HepG2 (cell line): ENCODE measurements around the gene PRKCD. TPM values are rescaled to one million over a fixed set of nuclear protein-coding genes. Genes with fewer than 3 reads are reported as not detected.

Source experiments
- ATAC-seq: fragments of 200-7000 bp; cut with Tn5 transposase; 3 replicates; pipeline ENCODE4 v1.9.1; 2020; ENCODE audit warnings: mild to moderate bottlenecking, moderate library complexity
- BruUV-seq: library from RNA; stranded (reverse); fragments of 400-500 nt; replicated peaks from 2 replicates; lab custom pipeline; 2021; lab: Mats Ljungman, UMichigan
- CTCF ChIA-PET: fragments of 300-600 bp; formaldehyde crosslinking; extraction: SDS; loops from one replicate; lab custom pipeline; 2021; ENCODE audit warnings: low total read pairs, inconsistent platforms, low intra/inter-chr PET ratio; lab: Yijun Ruan, JAX
- POLR2A ChIA-PET: fragments of 350-600 bp; sonication (Branson Sonifier 250); formaldehyde crosslinking; loops from one replicate; lab custom pipeline; 2020; ENCODE audit warnings: antibody characterized with exemption, inconsistent platforms; lab: Yijun Ruan, JAX
- DNase-seq: peaks from one replicate; pipeline ENCODE4 v3.0.0-alpha.2; 2015; ENCODE audit warnings: low spot score
- FAIRE-seq: peaks from 3 replicates; lab custom pipeline; 2011; peaks lifted over from hg19 to GRCh38; lab: Jason Lieb, UNC
- H2AFZ ChIP-seq: one replicate; pipeline ENCODE4 v1.6.1; 2011; ENCODE audit warnings: low read length, inconsistent platforms
- H3K27ac ChIP-seq: fragments of 300-600 bp; 3 replicates; pipeline ENCODE4 v1.8.0; 2011; ENCODE audit warnings: mixed run types, mild to moderate bottlenecking, mixed read lengths, low read length, inconsistent platforms; ENCODE audit not compliant: insufficient read depth; ENCODE audit errors: extremely low read length
- H3K27me3 ChIP-seq, 2 experiments: fragments of 200-600 bp in 1 of 2; 2 replicates in 1 of 2; 3 replicates in 1 of 2; pipeline versions ENCODE4 v1.6.0 to v1.8.0; 2011; ENCODE audit warnings: low read length in 2 of 2, mild to moderate bottlenecking in 2 of 2, moderate library complexity in 2 of 2, inconsistent platforms in 1 of 2; ENCODE audit not compliant: insufficient read depth in 2 of 2, control insufficient read depth in 1 of 2
- H3K36me3 ChIP-seq, 2 experiments: fragments of 200-600 bp in 1 of 2; replicated peaks in 1 of 2; 2 replicates in 1 of 2; 3 replicates in 1 of 2; pipeline versions ENCODE4 v1.5.1 to v1.8.0; 2011; ENCODE audit warnings: low read length in 2 of 2, inconsistent platforms in 1 of 2; ENCODE audit not compliant: insufficient read depth in 2 of 2, control insufficient read depth in 1 of 2
- H3K4me1 ChIP-seq: 2 replicates; pipeline ENCODE4 v1.5.1; 2012; ENCODE audit warnings: low read length, inconsistent platforms; ENCODE audit not compliant: insufficient read depth
- H3K4me2 ChIP-seq: 2 replicates; pipeline ENCODE4 v1.6.0; 2011; ENCODE audit warnings: low read depth, low read length, inconsistent platforms
- H3K4me3 ChIP-seq, 3 experiments: fragments of 200-600 bp in 1 of 3; sonication (generic), shearing (Covaris generic) in 1 of 3; replicated peaks in 1 of 3; 2 replicates each; pipeline ENCODE4 v1.5.1; 2011 to 2016; ENCODE audit warnings: low read length in 3 of 3, inconsistent platforms in 2 of 3, low read depth in 2 of 3, mild to moderate bottlenecking in 2 of 3, control low read depth in 1 of 3, mixed read lengths in 1 of 3; ENCODE audit not compliant: insufficient read depth in 1 of 3
- H3K79me2 ChIP-seq: one replicate; pipeline ENCODE4 v1.6.1; 2011; ENCODE audit warnings: low read length, inconsistent platforms; ENCODE audit not compliant: insufficient read depth
- H3K9ac ChIP-seq: 2 replicates; pipeline ENCODE4 v1.6.0; 2011; ENCODE audit warnings: mild to moderate bottlenecking, low read depth, low read length, inconsistent platforms; ENCODE audit not compliant: insufficient read depth
- H3K9me3 ChIP-seq: 2 replicates; pipeline ENCODE4 v1.5.1; 2012; ENCODE audit warnings: mild to moderate bottlenecking, low read length
- H4K20me1 ChIP-seq: 2 replicates; pipeline ENCODE4 v1.6.0; 2011; ENCODE audit warnings: inconsistent platforms, mild to moderate bottlenecking, low read length, moderate library complexity; ENCODE audit not compliant: insufficient read depth
- BORCS8-MEF2B ChIP-seq: sonication (generic); formaldehyde crosslinking; IDR thresholded peaks from 2 replicates; pipeline ENCODE4 v1.8.0; 2022; ENCODE audit warnings: mild to moderate bottlenecking, missing genetic modification reagents
- HBP1 ChIP-seq: IDR thresholded peaks from 2 replicates; pipeline ENCODE4 v1.6.1; 2016; ENCODE audit warnings: low read depth, control low read depth
- RXRA ChIP-seq: sonication (generic); formaldehyde crosslinking; IDR thresholded peaks from 2 replicates; pipeline ENCODE4 v1.5.1; 2020; ENCODE audit warnings: missing genetic modification reagents
- ZNF234 ChIP-seq: sonication (generic); formaldehyde crosslinking; conservative IDR thresholded peaks from 2 replicates; pipeline ENCODE4 v1.5.1; 2020; ENCODE audit warnings: mild to moderate bottlenecking, missing genetic modification reagents
- ZNF296 ChIP-seq: sonication (generic); formaldehyde crosslinking; conservative IDR thresholded peaks from 2 replicates; pipeline ENCODE4 v1.5.0; 2020; ENCODE audit warnings: mild to moderate bottlenecking, missing genetic modification reagents
- ZNF468 ChIP-seq: sonication (generic); formaldehyde crosslinking; IDR thresholded peaks from 2 replicates; pipeline ENCODE4 v1.8.0; 2022; ENCODE audit warnings: mild to moderate bottlenecking, moderate library complexity, missing genetic modification reagents
- ZNF678 ChIP-seq: sonication (generic); formaldehyde crosslinking; IDR thresholded peaks from 2 replicates; pipeline ENCODE4 v1.4.0; 2020; ENCODE audit warnings: mild to moderate bottlenecking, missing genetic modification reagents
- ZSCAN31 ChIP-seq: sonication (generic); formaldehyde crosslinking; IDR thresholded peaks from 2 replicates; pipeline ENCODE4 v1.5.0; 2020; ENCODE audit warnings: low read depth, mild to moderate bottlenecking, missing genetic modification reagents
- WGBS: methylation state at CpG from one replicate; pipeline ENCODE4 v1.1.6; 2017; ENCODE audit warnings: low lambda C conversion rate; 5-methylcytosine and 5-hydroxymethylcytosine counted together
- in situ Hi-C: cut with HindIII; loops from 2 replicates; pipeline ENCODE4 v1.10.0; 2017; ENCODE audit warnings: low pct_unique_long_range_greater_than_20kb; ENCODE audit not compliant: extremely low pct_ligation_motif_present
- intact Hi-C: fragments of 100-400 bp; cut with micrococcal nuclease; formaldehyde crosslinking; loops from one replicate; pipeline ENCODE4 v1.10.0; 2022; ENCODE audit not compliant: unreplicated experiment
- polyA plus RNA-seq, 8 experiments: library from polyadenylated mRNA; depleted of rRNA in 3 of 8; stranded (reverse) in 7 of 8; unstranded in 1 of 8; fragments of >200 nt; fragmentation: Illumina TruSeq in 4 of 8; extraction: Trizol in 4 of 8; gene quantifications; 2 replicates each; pipeline versions ENCODE4 v1.2.1 to v1.2.3, GENCODE V29; 2011 to 2016; ENCODE audit warnings: low read depth in 4 of 8, missing spikeins in 1 of 8, mixed read lengths in 1 of 8; ENCODE audit not compliant: insufficient read depth in 1 of 8
- total RNA-seq, 5 experiments: library from RNA; depleted of rRNA; stranded (reverse); fragments of >200 nt; fragmentation: Illumina TruSeq; extraction: Trizol; gene quantifications; 2 replicates each; pipeline ENCODE4 v1.2.3, GENCODE V29; 2016; ENCODE audit warnings: low read depth in 1 of 5
- TF ChIP-seq, protein P1 (sequence below): IDR thresholded peaks from 2 replicates; pipeline ENCODE4 v1.6.1; 2016; ENCODE audit warnings: missing compliant biosample characterization, missing genetic modification reagents, borderline replicate concordance
- TF ChIP-seq, protein P2 (sequence below): sonication (generic); formaldehyde crosslinking; IDR thresholded peaks from 2 replicates; pipeline ENCODE4 v1.4.0; 2020; ENCODE audit warnings: missing genetic modification reagents
- TF ChIP-seq, protein P3 (sequence below): sonication (generic); formaldehyde crosslinking; IDR thresholded peaks from 2 replicates; pipeline ENCODE4 v1.4.0; 2020; ENCODE audit warnings: missing genetic modification reagents
- TF ChIP-seq, protein P4 (sequence below): sonication (generic); formaldehyde crosslinking; IDR thresholded peaks from 2 replicates; pipeline ENCODE4 v1.4.0; 2020; ENCODE audit warnings: missing genetic modification reagents, borderline replicate concordance
- TF ChIP-seq, protein P5 (sequence below): sonication (generic); formaldehyde crosslinking; IDR thresholded peaks from 2 replicates; pipeline ENCODE4 v1.5.1; 2020; ENCODE audit warnings: missing genetic modification reagents, mild to moderate bottlenecking, borderline replicate concordance

Gene PRKCD
- total and polyA plus RNA-seq, 2 of the 13 experiments (the other 11 are each of a cell fraction or from before 2014, with no cell fraction given) = 1.6 to 40.7 TPM

- peaks cover 19% of the 10 kb centered on the region for H3K79me2 ChIP-seq
- H3K4me1 ChIP-seq = peaks cover 67% of the 10 kb centered on the region
- H3K9me3 ChIP-seq = no peaks in the 10 kb centered on the region
- 2% methylated on average over 4 of the region's 4 CpGs for WGBS
- POLR2A ChIA-PET = interaction anchor here (1.0 to 3.8 kb wide), 13 partner anchors 9 to 687 kb away, joined by 3 to 137 read pairs (median 8); partner anchors contain the start of gene RFT1
- H3K36me3 ChIP-seq = no peaks in the 10 kb centered on the region
- BruUV-seq = no TSS peak
- peak overlapping the region; percentile 87 to 97 (median 94); a peak in 5 of 6 replicates for H3K4me3 ChIP-seq
- peak overlapping the region; percentile 88 for H3K4me2 ChIP-seq
- in situ Hi-C loops (no loop called here), intact Hi-C loops (no loop called here)
- no peak overlapping the region for H2AFZ ChIP-seq
- FAIRE-seq (no peak), ATAC-seq (peak; percentile 4), DNase-seq (no peak)
- H4K20me1 ChIP-seq = peaks cover 3% of the 10 kb centered on the region
- peak overlapping the region; percentile 74; the same call in 1 of the 2 replicates for H3K9ac ChIP-seq
- CTCF ChIA-PET = interaction anchor here (2.2 kb wide), 1 partner anchor 25 kb away, joined by 7 read pairs; no protein-coding TSS in a partner anchor
- H3K27ac ChIP-seq = peak overlapping the region; percentile 70
- peaks cover 0 to 7% of the 10 kb centered on the region in 2 experiments; a peak in 2 of 5 replicates for H3K27me3 ChIP-seq
- TF ChIP-seq, protein P1, sequence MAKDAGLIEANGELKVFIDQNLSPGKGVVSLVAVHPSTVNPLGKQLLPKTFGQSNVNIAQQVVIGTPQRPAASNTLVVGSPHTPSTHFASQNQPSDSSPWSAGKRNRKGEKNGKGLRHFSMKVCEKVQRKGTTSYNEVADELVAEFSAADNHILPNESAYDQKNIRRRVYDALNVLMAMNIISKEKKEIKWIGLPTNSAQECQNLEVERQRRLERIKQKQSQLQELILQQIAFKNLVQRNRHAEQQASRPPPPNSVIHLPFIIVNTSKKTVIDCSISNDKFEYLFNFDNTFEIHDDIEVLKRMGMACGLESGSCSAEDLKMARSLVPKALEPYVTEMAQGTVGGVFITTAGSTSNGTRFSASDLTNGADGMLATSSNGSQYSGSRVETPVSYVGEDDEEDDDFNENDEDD (CRISPR knock-in tag) = no peak
- TF ChIP-seq ZSCAN31 (peak; percentile 65; the same call in 1 of the 2 replicates), BORCS8-MEF2B (no peak), ZNF468 (CRISPR knock-in tag) (no peak), ZNF234 (CRISPR knock-in tag) (no peak), ZNF678 (CRISPR knock-in tag) (no peak), ZNF296 (no peak), RXRA (CRISPR knock-in tag) (no peak), HBP1 (peak; percentile 15; the same call in 1 of the 2 replicates)
- TF ChIP-seq, protein P2, sequence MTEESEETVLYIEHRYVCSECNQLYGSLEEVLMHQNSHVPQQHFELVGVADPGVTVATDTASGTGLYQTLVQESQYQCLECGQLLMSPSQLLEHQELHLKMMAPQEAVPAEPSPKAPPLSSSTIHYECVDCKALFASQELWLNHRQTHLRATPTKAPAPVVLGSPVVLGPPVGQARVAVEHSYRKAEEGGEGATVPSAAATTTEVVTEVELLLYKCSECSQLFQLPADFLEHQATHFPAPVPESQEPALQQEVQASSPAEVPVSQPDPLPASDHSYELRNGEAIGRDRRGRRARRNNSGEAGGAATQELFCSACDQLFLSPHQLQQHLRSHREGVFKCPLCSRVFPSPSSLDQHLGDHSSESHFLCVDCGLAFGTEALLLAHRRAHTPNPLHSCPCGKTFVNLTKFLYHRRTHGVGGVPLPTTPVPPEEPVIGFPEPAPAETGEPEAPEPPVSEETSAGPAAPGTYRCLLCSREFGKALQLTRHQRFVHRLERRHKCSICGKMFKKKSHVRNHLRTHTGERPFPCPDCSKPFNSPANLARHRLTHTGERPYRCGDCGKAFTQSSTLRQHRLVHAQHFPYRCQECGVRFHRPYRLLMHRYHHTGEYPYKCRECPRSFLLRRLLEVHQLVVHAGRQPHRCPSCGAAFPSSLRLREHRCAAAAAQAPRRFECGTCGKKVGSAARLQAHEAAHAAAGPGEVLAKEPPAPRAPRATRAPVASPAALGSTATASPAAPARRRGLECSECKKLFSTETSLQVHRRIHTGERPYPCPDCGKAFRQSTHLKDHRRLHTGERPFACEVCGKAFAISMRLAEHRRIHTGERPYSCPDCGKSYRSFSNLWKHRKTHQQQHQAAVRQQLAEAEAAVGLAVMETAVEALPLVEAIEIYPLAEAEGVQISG (CRISPR knock-in tag) = peak; percentile 18; the same call in 1 of the 2 replicates
- TF ChIP-seq, protein P3, sequence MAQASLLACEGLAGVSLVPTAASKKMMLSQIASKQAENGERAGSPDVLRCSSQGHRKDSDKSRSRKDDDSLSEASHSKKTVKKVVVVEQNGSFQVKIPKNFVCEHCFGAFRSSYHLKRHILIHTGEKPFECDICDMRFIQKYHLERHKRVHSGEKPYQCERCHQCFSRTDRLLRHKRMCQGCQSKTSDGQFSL (CRISPR knock-in tag) = no peak
- TF ChIP-seq, protein P4, sequence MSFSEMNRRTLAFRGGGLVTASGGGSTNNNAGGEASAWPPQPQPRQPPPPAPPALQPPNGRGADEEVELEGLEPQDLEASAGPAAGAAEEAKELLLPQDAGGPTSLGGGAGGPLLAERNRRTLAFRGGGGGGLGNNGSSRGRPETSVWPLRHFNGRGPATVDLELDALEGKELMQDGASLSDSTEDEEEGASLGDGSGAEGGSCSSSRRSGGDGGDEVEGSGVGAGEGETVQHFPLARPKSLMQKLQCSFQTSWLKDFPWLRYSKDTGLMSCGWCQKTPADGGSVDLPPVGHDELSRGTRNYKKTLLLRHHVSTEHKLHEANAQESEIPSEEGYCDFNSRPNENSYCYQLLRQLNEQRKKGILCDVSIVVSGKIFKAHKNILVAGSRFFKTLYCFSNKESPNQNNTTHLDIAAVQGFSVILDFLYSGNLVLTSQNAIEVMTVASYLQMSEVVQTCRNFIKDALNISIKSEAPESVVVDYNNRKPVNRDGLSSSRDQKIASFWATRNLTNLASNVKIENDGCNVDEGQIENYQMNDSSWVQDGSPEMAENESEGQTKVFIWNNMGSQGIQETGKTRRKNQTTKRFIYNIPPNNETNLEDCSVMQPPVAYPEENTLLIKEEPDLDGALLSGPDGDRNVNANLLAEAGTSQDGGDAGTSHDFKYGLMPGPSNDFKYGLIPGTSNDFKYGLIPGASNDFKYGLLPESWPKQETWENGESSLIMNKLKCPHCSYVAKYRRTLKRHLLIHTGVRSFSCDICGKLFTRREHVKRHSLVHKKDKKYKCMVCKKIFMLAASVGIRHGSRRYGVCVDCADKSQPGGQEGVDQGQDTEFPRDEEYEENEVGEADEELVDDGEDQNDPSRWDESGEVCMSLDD (CRISPR knock-in tag) = 0 out of 2 replicates have a peak, but pooled peaks have one; percentile 31
- TF ChIP-seq, protein P5, sequence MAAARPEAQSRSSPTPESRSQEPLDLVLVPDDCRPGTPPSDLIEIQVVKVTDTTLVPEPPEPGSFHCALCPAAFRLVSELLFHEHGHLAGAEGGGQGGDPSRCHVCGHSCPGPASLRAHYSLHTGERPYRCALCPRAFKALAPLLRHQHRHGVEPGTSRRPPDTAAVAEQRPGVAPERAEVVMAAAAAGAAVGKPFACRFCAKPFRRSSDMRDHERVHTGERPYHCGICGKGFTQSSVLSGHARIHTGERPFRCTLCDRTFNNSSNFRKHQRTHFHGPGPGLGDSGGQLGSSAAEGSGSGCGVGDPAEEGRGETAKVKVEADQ (CRISPR knock-in tag) = 0 out of 2 replicates have a peak, but pooled peaks have one; percentile 26
These were observed 849 bp upstream of the PRKCD start for GRCh38 chr3:53160061-53160659.
